ENCODE results near the gene ATP5MG.

Gene ATP5MG

DNA sequence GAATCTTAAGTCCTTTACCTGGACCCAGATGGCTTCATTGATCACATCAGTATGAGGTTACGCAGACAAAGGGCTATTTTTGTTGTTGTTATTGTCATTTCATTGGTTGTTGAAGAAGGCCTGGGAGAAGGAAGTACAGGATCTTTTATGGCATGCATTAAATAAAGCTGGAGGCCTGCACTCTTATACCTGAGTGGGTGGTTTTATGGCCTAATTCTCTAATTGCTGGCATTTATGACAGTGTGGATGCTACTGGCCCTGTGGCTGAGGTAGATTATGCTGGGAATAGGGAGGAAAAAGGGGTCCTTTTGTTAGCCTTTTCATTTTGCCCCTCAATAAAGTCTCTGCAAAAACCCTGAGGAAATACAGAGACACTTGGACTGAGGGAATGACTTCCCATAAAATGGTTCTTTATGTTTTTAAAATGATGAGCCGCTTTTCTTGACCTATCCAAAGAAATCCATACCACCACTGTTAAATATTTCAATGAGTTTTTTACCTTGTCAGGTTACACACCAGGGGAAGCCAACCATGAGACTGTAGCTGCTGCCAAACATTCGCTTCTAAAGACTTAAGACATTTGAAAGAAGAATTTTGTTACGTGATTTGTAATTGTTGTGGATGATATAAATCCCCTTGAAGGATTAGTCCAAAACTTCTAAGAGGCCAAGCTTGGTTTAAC lies 41.6 kb downstream of the ATP5MG start:
- 96% methylated on average over 4 of the region's 4 CpGs for WGBS
- no peaks in the 10 kb centered on the region for H3K27me3 ChIP-seq (ENCODE audit: insufficient read depth, low read length)
- no peak overlapping the region for H3K27ac ChIP-seq (ENCODE audit: low read depth, low read length)
- no peaks in the 10 kb centered on the region for H3K9me3 ChIP-seq (ENCODE audit: insufficient read depth, low read depth, low read length)
- H3K36me3 ChIP-seq (ENCODE audit: insufficient read depth, low read length), result peaks cover 46% of the 10 kb centered on the region
- peaks cover 41% of the 10 kb centered on the region for H3K4me1 ChIP-seq (ENCODE audit: insufficient read depth, low read length)
- no peak overlapping the region for H3K4me3 ChIP-seq (ENCODE audit: low read length)
- no peak overlapping the region for H3K9ac ChIP-seq (ENCODE audit: low read depth, low read length)

DNA sequence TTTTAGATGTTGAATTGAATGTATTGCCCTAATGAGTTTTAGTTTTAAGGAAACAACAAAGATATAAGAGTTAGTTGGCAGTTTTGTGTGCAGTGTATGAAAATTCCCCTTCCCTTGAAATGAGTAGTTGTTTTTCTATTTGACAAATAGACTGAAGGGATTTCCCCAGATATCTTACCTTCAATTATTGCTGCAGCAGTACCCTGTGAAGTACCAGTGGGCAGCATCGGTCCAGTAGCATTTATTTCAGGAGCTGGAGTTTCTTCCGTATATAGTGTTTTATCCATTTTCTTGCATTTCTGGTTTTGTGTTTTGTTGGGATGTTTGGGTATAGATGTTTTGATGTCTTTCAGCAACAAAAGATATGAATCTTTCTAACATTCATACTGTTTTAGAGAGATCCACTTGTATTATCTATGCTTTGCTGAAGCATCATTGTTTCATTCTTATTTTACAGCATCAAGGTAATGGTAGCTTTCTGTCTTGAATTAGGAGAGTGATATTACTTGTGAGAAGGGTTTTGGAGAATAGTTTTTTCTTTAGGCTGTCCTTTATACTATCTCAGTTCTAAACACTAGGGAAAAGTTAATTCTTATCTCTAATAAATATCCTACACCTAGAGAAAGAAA lies 42.3 kb downstream of the ATP5MG start:
- no peaks in the 10 kb centered on the region for H3K9me3 ChIP-seq (ENCODE audit: insufficient read depth, low read depth, low read length)
- peaks cover 52% of the 10 kb centered on the region for H3K36me3 ChIP-seq (ENCODE audit: insufficient read depth, low read length)
- peaks cover 40% of the 10 kb centered on the region for H3K4me1 ChIP-seq (ENCODE audit: insufficient read depth, low read length)
- H3K27me3 ChIP-seq (ENCODE audit: insufficient read depth, low read length), result no peaks in the 10 kb centered on the region
- 98% methylated on average over 2 of the region's 2 CpGs for WGBS
- H3K9ac ChIP-seq (ENCODE audit: low read depth, low read length), result no peak overlapping the region
- H3K27ac ChIP-seq (ENCODE audit: low read depth, low read length), result no peak overlapping the region
- no peak overlapping the region for H3K4me3 ChIP-seq (ENCODE audit: low read length)

DNA sequence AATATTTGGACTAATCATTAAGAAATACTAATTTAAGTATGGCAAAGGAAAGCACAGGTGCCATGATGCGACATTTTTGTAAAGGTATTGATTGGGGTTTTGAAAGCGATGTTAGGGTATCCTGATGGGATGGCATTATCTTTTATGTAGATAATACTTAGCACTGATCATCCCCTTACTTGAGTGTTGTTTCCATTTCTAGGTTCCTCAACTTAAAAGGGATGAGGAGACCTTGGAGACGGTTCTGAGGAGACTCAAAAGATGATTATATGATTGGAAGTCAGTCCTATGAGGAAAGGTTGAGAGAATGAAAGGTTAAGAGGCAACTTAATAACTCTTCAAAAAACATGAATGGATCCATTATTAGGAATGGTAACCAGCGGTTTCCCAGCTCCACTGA lies 46.0 kb downstream of the ATP5MG start:
- Histone ChIP-seq H3K9me3 (ENCODE audit: insufficient read depth, low read depth, low read length) (no peaks in the 10 kb centered on the region), H3K9ac (ENCODE audit: low read depth, low read length) (no peak overlapping the region), H3K36me3 (ENCODE audit: insufficient read depth, low read length) (peaks cover 43% of the 10 kb centered on the region), H3K27ac (ENCODE audit: low read depth, low read length) (no peak overlapping the region), H3K4me3 (ENCODE audit: low read length) (no peak overlapping the region), H3K27me3 (ENCODE audit: insufficient read depth, low read length) (no peaks in the 10 kb centered on the region), H3K4me1 (ENCODE audit: insufficient read depth, low read length) (peaks cover 5% of the 10 kb centered on the region; the same call in 1 of the 2 replicates)
- WGBS, result 97% methylated on average over 4 of the region's 4 CpGs

GRCh38 chr11:118448294-118448693 lies 46.9 kb downstream of the ATP5MG start:
- no peak overlapping the region for H3K4me3 ChIP-seq (ENCODE audit: low read length)
- no peaks in the 10 kb centered on the region; the same call in 1 of the 2 replicates for H3K4me1 ChIP-seq (ENCODE audit: insufficient read depth, low read length)
- no peak overlapping the region for H3K27ac ChIP-seq (ENCODE audit: low read depth, low read length)
- H3K27me3 ChIP-seq (ENCODE audit: insufficient read depth, low read length), result no peaks in the 10 kb centered on the region
- H3K9me3 ChIP-seq (ENCODE audit: insufficient read depth, low read depth, low read length), result no peaks in the 10 kb centered on the region
- H3K36me3 ChIP-seq (ENCODE audit: insufficient read depth, low read length), result peaks cover 43% of the 10 kb centered on the region
- H3K9ac ChIP-seq (ENCODE audit: low read depth, low read length), result no peak overlapping the region

DNA sequence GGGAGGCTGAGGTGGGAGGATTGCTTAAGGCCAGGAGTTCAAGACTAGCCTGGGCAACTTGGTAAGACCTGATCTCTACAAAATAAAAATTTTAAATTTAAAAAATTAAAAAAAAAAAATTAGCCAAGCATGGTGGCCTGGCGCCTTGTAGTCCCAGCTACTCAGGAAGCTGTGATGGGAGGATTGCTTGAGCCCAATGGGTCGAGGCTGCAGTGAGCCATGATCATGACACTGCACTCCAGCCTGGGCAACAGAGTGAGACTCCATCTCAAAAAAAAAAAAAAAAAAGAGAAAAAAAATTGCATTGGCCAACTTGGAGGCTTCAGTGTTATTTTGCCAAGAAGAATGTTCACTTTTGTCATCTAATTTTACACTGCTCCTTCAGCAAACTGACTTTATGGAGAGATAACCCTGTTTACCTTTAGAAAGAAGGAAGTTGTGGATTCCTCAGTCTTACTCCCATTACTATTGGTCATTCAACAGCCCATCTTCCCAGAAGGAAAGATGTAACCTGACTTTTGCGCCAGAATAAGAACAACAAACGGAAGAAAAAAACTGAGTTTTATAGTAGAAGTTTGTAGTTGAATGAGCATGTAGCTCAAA lies 48.0 kb downstream of the ATP5MG start:
- 93% methylated on average over 4 of the region's 4 CpGs for whole genome bisulfite sequencing
- Histone ChIP-seq H3K4me3 (ENCODE audit: low read length) (no peak overlapping the region), H3K4me1 (ENCODE audit: insufficient read depth, low read length) (no peaks in the 10 kb centered on the region), H3K27ac (ENCODE audit: low read depth, low read length) (no peak overlapping the region), H3K9me3 (ENCODE audit: insufficient read depth, low read depth, low read length) (no peaks in the 10 kb centered on the region), H3K9ac (ENCODE audit: low read depth, low read length) (no peak overlapping the region), H3K36me3 (ENCODE audit: insufficient read depth, low read length) (peaks cover 47% of the 10 kb centered on the region), H3K27me3 (ENCODE audit: insufficient read depth, low read length) (no peaks in the 10 kb centered on the region)

GRCh38 chr11:118450451-118450850 lies 49.0 kb downstream of the ATP5MG start:
- Histone ChIP-seq H3K36me3 (ENCODE audit: insufficient read depth, low read length) (peaks cover 42% of the 10 kb centered on the region), H3K27ac (ENCODE audit: low read depth, low read length) (no peak overlapping the region)
- WGBS, result 100% methylated on average over 1 of the region's 1 CpG

More at GRCh38 chr11:118450451-118450850, 49.0 kb downstream of the ATP5MG start:
- Histone ChIP-seq H3K27me3 (ENCODE audit: insufficient read depth, low read length) (no peaks in the 10 kb centered on the region), H3K4me1 (ENCODE audit: insufficient read depth, low read length) (no peaks in the 10 kb centered on the region), H3K9ac (ENCODE audit: low read depth, low read length) (no peak overlapping the region), H3K4me3 (ENCODE audit: low read length) (no peak overlapping the region), H3K9me3 (ENCODE audit: insufficient read depth, low read depth, low read length) (no peaks in the 10 kb centered on the region)

All from HUES64 (cell line).